Hepatocyte (in vitro differentiated cells): Measurements from ENCODE around the gene SYT12. TPM values are rescaled to one million over a fixed set of nuclear protein-coding genes. Genes with fewer than 3 reads are reported as not detected.

Experiments
- DNase-seq: peaks from one replicate; pipeline ENCODE4 v3.0.0-alpha.2; 2016; ENCODE audit warnings: low spot score
- H2AFZ ChIP-seq: fragments of 200-600 bp; sonication (generic); 2 replicates; pipeline ENCODE4 v1.6.0; 2016; ENCODE audit warnings: antibody characterized with exemption, mild to moderate bottlenecking
- H3K27ac ChIP-seq: fragments of 200-600 bp; sonication (generic); 2 replicates; pipeline ENCODE4 v1.5.1; 2016; ENCODE audit warnings: mild to moderate bottlenecking
- H3K27me3 ChIP-seq: fragments of 200-600 bp; sonication (generic); 2 replicates; pipeline ENCODE4 v1.6.1; 2016
- H3K36me3 ChIP-seq: fragments of 200-600 bp; sonication (generic); replicated peaks from 2 replicates; pipeline ENCODE4 v1.5.1; 2016; ENCODE audit warnings: low read depth; ENCODE audit not compliant: insufficient read depth
- H3K4me1 ChIP-seq: fragments of 200-600 bp; sonication (generic); 2 replicates; pipeline ENCODE4 v1.5.1; 2016; ENCODE audit warnings: mild to moderate bottlenecking, moderate library complexity; ENCODE audit not compliant: insufficient read depth
- H3K4me2 ChIP-seq: fragments of 200-600 bp; sonication (generic); 2 replicates; pipeline ENCODE4 v1.6.0; 2016
- H3K4me3 ChIP-seq: fragments of 200-600 bp; sonication (generic); 2 replicates; pipeline ENCODE4 v1.5.1; 2016; ENCODE audit warnings: mild to moderate bottlenecking
- H3K79me2 ChIP-seq: fragments of 200-600 bp; sonication (generic); 2 replicates; pipeline ENCODE4 v1.6.0; 2017; ENCODE audit warnings: mild to moderate bottlenecking
- H3K9me2 ChIP-seq: fragments of 200-600 bp; sonication (generic); replicated peaks from 2 replicates; pipeline ENCODE4 v1.6.0; 2017; ENCODE audit warnings: mild to moderate bottlenecking; ENCODE audit not compliant: insufficient read depth
- H3K9me3 ChIP-seq: fragments of 200-600 bp; sonication (generic); 2 replicates; pipeline ENCODE4 v1.5.1; 2016; ENCODE audit warnings: low read depth, mild to moderate bottlenecking
- H4K20me1 ChIP-seq: fragments of 200-600 bp; sonication (generic); 2 replicates; pipeline ENCODE4 v1.6.0; 2016; ENCODE audit warnings: mild to moderate bottlenecking; ENCODE audit not compliant: insufficient read depth, poor library complexity, severe bottlenecking
- EZH2 ChIP-seq: fragments of 200-600 bp; sonication (generic); IDR thresholded peaks from 2 replicates; pipeline ENCODE4 v1.6.1; 2016; ENCODE audit warnings: antibody characterized with exemption, mild to moderate bottlenecking, borderline replicate concordance
- EZH2phosphoT487 ChIP-seq: fragments of 200-600 bp; sonication (generic); IDR thresholded peaks from one replicate; pipeline ENCODE4 v1.6.1; 2018; ENCODE audit warnings: antibody characterized with exemption, mild to moderate bottlenecking, low read depth, moderate library complexity; ENCODE audit not compliant: unreplicated experiment, severe bottlenecking
- WGBS: methylation state at CpG from one replicate; pipeline ENCODE4 v1.1.6; 2016; ENCODE audit warnings: low lambda C conversion rate; ENCODE audit errors: missing lambda C conversion rate; 5-methylcytosine and 5-hydroxymethylcytosine counted together
- polyA plus RNA-seq: library from polyadenylated mRNA; unstranded; fragments of >200 nt; fragmentation: Nextera tagmentation; extraction: Ambion mirVana; gene quantifications from 2 replicates; pipeline ENCODE4 v1.2.1, GENCODE V29; 2016
- total RNA-seq: library from RNA; depleted of rRNA; stranded (reverse); fragments of >200 nt; gene quantifications from 2 replicates; pipeline ENCODE4 v1.2.3, GENCODE V29; 2014
- TF ChIP-seq, protein P1 (sequence below): fragments of 200-600 bp; sonication (generic); IDR thresholded peaks from 2 replicates; pipeline ENCODE4 v1.5.1; 2016; ENCODE audit warnings: antibody characterized with exemption, mild to moderate bottlenecking; ENCODE audit not compliant: poor library complexity

Gene SYT12
- total and polyA plus RNA-seq, 2 experiments from 2014 or later: 0.27 to 0.50 TPM

DNA sequence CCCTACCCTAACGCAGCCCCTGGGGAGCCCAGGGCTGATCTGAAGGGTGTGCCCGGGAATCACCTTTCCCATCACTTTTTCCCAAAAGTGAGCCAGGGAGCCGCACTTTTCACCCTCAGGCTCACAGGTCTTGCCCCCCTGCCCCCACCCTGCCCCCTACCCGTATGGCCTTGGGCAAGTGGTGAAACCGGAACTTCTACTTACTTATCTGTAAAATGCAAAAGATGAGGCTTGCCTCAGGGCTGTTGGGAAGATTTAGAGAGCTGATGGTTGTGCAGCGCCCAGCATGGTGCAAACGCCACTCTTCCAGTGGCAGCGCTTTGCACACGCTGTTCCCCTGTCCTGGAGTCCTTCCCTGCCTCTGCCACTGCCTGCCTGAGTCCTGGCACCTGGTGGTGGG lies 8.0 kb downstream of the SYT12 start:
- H3K4me2 ChIP-seq: no peak overlapping the region
- no peak overlapping the region for H3K4me3 ChIP-seq
- WGBS: 63% methylated on average over 9 of the region's 9 CpGs
- H3K79me2 ChIP-seq: no peaks in the 10 kb centered on the region
- TF ChIP-seq EZH2phosphoT487: no peak
- no peak for TF ChIP-seq EZH2
- TF ChIP-seq, protein P1, sequence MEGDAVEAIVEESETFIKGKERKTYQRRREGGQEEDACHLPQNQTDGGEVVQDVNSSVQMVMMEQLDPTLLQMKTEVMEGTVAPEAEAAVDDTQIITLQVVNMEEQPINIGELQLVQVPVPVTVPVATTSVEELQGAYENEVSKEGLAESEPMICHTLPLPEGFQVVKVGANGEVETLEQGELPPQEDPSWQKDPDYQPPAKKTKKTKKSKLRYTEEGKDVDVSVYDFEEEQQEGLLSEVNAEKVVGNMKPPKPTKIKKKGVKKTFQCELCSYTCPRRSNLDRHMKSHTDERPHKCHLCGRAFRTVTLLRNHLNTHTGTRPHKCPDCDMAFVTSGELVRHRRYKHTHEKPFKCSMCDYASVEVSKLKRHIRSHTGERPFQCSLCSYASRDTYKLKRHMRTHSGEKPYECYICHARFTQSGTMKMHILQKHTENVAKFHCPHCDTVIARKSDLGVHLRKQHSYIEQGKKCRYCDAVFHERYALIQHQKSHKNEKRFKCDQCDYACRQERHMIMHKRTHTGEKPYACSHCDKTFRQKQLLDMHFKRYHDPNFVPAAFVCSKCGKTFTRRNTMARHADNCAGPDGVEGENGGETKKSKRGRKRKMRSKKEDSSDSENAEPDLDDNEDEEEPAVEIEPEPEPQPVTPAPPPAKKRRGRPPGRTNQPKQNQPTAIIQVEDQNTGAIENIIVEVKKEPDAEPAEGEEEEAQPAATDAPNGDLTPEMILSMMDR: no peak
- no peak overlapping the region for H2AFZ ChIP-seq
- no peaks in the 10 kb centered on the region for H3K9me3 ChIP-seq
- peaks cover 8% of the 10 kb centered on the region for H3K4me1 ChIP-seq
- no peak for DNase-seq
- no peaks in the 10 kb centered on the region for H3K36me3 ChIP-seq
- H3K27ac ChIP-seq: no peak overlapping the region
- H3K27me3 ChIP-seq: no peaks in the 10 kb centered on the region
- no peaks in the 10 kb centered on the region for H4K20me1 ChIP-seq
- H3K9me2 ChIP-seq: no peaks in the 10 kb centered on the region

DNA sequence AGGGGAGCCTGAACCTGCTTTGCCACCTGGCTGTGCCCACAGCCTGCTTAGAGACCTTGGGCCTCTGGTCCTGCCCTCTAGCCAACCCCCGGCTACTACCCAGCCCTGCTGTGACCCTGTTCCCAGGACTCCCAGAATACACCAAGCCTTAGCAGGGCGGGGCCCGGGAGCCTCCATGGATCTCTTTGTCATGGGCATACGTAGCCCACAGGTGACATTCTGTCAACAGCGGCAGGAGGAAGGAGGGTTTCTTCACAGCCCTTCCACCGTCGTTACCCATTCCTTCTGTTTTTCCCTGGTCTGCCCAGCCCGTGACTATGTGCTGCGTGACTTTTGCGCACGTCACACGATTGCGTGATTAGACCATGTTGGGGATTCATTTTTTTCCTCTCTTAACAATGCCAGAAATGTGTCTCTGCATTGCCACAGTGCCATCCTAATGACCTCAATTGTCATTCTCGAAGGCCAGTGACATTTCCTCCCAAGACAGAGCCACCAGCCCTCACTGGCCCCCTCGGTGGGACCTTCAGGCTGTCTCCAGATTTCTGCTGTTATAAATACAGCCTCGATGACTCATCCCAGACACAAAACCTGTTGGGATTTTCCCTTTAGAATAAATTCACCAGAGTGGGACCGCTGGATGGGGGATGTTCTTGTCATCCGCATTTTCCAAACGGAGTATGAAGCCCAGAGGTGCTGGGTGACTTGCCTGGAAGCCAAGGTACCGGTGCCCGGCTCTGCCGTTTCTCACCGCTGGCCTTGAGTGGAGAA lies 9.0 kb downstream of the SYT12 start:
- Histone ChIP-seq H4K20me1 (no peaks in the 10 kb centered on the region), H3K4me1 (peaks cover 8% of the 10 kb centered on the region), H3K4me2 (no peak overlapping the region), H3K9me2 (no peaks in the 10 kb centered on the region), H3K9me3 (no peaks in the 10 kb centered on the region), H3K36me3 (no peaks in the 10 kb centered on the region), H3K27me3 (no peaks in the 10 kb centered on the region), H3K79me2 (no peaks in the 10 kb centered on the region), H3K27ac (no peak overlapping the region), H3K4me3 (no peak overlapping the region), H2AFZ (no peak overlapping the region)
- TF ChIP-seq, protein P1: no peak
- TF ChIP-seq EZH2phosphoT487 (no peak), EZH2 (no peak)
- 84% methylated on average over 23 of the region's 23 CpGs for WGBS
- no peak for DNase-seq

DNA sequence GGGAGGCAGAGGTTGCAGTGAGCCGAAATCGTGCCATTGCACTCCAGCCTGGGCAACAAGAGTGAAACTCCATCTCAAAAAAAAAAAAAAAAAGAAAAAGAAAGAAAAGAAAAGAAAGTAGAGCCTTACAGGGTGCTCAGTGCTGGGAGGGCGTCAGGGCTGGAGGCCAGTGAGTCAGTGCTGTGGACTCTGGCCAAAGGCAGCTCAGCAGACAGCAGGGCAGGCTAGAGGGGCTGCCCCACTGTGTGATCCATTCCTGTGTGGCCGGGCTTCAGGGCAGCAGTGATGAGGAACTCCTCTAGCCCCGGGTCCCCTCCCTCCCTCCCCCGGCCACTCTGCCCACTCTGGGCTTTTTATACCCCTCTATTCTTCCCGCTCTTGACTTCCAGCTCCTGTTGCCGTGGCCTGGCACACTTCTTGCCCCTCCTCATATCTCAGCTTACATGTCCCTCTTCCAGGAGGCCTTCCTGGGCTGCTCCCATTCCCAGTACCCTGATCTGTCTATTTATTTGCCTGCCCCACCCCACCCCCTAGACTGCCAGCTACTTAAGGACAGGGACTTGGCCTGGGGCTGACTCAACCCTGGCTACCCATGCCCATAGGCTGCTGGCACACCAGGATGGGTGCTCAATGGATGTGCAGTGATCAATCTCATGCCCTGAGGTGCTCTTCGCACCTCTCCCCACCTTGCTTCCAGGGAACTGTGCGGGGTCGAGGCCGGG lies 10.1 kb downstream of the SYT12 start:
- H2AFZ ChIP-seq: no peak overlapping the region
- H3K9me3 ChIP-seq: no peaks in the 10 kb centered on the region
- H3K9me2 ChIP-seq: no peaks in the 10 kb centered on the region
- no peaks in the 10 kb centered on the region for H3K79me2 ChIP-seq
- peak; percentile 76 for DNase-seq
- TF ChIP-seq EZH2 (no peak), EZH2phosphoT487 (no peak)
- TF ChIP-seq, protein P1: no peak
- peak overlapping the region; percentile 37 for H3K27ac ChIP-seq
- no peak overlapping the region for H3K4me2 ChIP-seq
- no peak overlapping the region for H3K4me3 ChIP-seq
- H3K27me3 ChIP-seq: no peaks in the 10 kb centered on the region
- H4K20me1 ChIP-seq: no peaks in the 10 kb centered on the region
- no peaks in the 10 kb centered on the region for H3K36me3 ChIP-seq
- WGBS: 80% methylated on average over 11 of the region's 12 CpGs
- peaks cover 8% of the 10 kb centered on the region for H3K4me1 ChIP-seq
